Measurements from ENCODE around the gene CALN1.

CALN1 gene

GRCh38 chr7:72035266-72035665 is 376.9 kb downstream of the CALN1 start:
- Histone ChIP-seq H3K18ac (ENCODE audit: low read length) (no peak overlapping the region), H3K27ac (replicated peaks; ENCODE audit: low read length) (no peak overlapping the region), H3K36me3 (replicated peaks in 1 of 2; ENCODE audit: control insufficient read depth in 2 of 2, insufficient read depth in 2 of 2, low read length in 2 of 2) (no peaks in the 10 kb centered on the region), H3K14ac (ENCODE audit: low read length) (no peak overlapping the region), H3K27me3 (ENCODE audit: control insufficient read depth in 3 of 3, insufficient read depth in 3 of 3, low read depth in 1 of 3, low read length in 3 of 3) (no peaks in the 10 kb centered on the region), H3K4me3 (ENCODE audit: low read length in 2 of 2) (no peak overlapping the region), H4K91ac (ENCODE audit: low read depth, low read length, poor library complexity) (no peak overlapping the region), H4K8ac (ENCODE audit: low read depth, low read length) (no peak overlapping the region), H3K9me3 (replicated peaks in 1 of 2; ENCODE audit: control insufficient read depth in 2 of 2, insufficient read depth in 1 of 2, low read depth in 1 of 2, low read length in 2 of 2) (no peaks in the 10 kb centered on the region), H3K23ac (ENCODE audit: low read depth, low read length, poor library complexity) (no peak overlapping the region), H2BK15ac (ENCODE audit: low read length) (no peak overlapping the region), H2BK5ac (ENCODE audit: low read length) (no peak overlapping the region), H2AK5ac (ENCODE audit: low read depth, low read length) (no peak overlapping the region), H3K4me2 (ENCODE audit: insufficient read depth, low read length, poor library complexity, severe bottlenecking) (no peak overlapping the region), H3K9ac (ENCODE audit: low read depth, low read length, poor library complexity) (no peak overlapping the region), H2BK12ac (ENCODE audit: low read length) (no peak overlapping the region), H3K79me1 (ENCODE audit: low read depth, low read length) (no peaks in the 10 kb centered on the region), H2AFZ (ENCODE audit: low read length) (no peak overlapping the region), H3K4ac (ENCODE audit: low read length) (no peak overlapping the region), H2BK120ac (ENCODE audit: low read depth, low read length) (no peak overlapping the region), H3K4me1 (ENCODE audit: control insufficient read depth in 2 of 2, insufficient read depth in 1 of 2, low read depth in 1 of 2, low read length in 2 of 2) (peaks cover 0 to 2% of the 10 kb centered on the region in 2 donors)
- WGBS, 2 donors (ENCODE audit: extremely low coverage in 2 of 2, insufficient read length in 2 of 2, insufficient replicate concordance in 1 of 2): no CpG with 5 or more reads among the region's 1 CpG
- no peak for DNase-seq (ENCODE audit: low spot score)

- no peaks in the 10 kb centered on the region for H3K27me3 ChIP-seq (ENCODE audit: control insufficient read depth in 3 of 3, insufficient read depth in 3 of 3, low read depth in 1 of 3, low read length in 3 of 3)
- no peak overlapping the region for H2AFZ ChIP-seq (ENCODE audit: low read length)
- no peak overlapping the region for H4K91ac ChIP-seq (ENCODE audit: low read depth, low read length, poor library complexity)
- H3K4me2 ChIP-seq (ENCODE audit: insufficient read depth, low read length, poor library complexity, severe bottlenecking): no peak overlapping the region
- H2BK15ac ChIP-seq (ENCODE audit: low read length): no peak overlapping the region
- no peak overlapping the region for H3K14ac ChIP-seq (ENCODE audit: low read length)
- H3K23ac ChIP-seq (ENCODE audit: low read depth, low read length, poor library complexity): no peak overlapping the region
- no peak overlapping the region for H3K4ac ChIP-seq (ENCODE audit: low read length)
- no peaks in the 10 kb centered on the region for H3K36me3 ChIP-seq (replicated peaks in 1 of 2; ENCODE audit: control insufficient read depth in 2 of 2, insufficient read depth in 2 of 2, low read length in 2 of 2)
- H3K27ac ChIP-seq (replicated peaks; ENCODE audit: low read length): no peak overlapping the region
- no peaks in the 10 kb centered on the region for H3K9me3 ChIP-seq (replicated peaks in 1 of 2; ENCODE audit: control insufficient read depth in 2 of 2, insufficient read depth in 1 of 2, low read depth in 1 of 2, low read length in 2 of 2)
- DNase-seq (ENCODE audit: low spot score): no peak
- H2AK5ac ChIP-seq (ENCODE audit: low read depth, low read length): no peak overlapping the region
- no CpG with 5 or more reads among the region's 1 CpG for WGBS, 2 donors (ENCODE audit: extremely low coverage in 2 of 2, insufficient read length in 2 of 2, insufficient replicate concordance in 1 of 2)
- H2BK120ac ChIP-seq (ENCODE audit: low read depth, low read length): no peak overlapping the region
- H3K18ac ChIP-seq (ENCODE audit: low read length): no peak overlapping the region
- H3K4me3 ChIP-seq (ENCODE audit: low read length in 2 of 2): no peak overlapping the region
- H3K9ac ChIP-seq (ENCODE audit: low read depth, low read length, poor library complexity): no peak overlapping the region
- H2BK12ac ChIP-seq (ENCODE audit: low read length): no peak overlapping the region
- no peak overlapping the region for H2BK5ac ChIP-seq (ENCODE audit: low read length)
- no peak overlapping the region for H4K8ac ChIP-seq (ENCODE audit: low read depth, low read length)
- peaks cover 0 to 2% of the 10 kb centered on the region in 2 donors for H3K4me1 ChIP-seq (ENCODE audit: control insufficient read depth in 2 of 2, insufficient read depth in 1 of 2, low read depth in 1 of 2, low read length in 2 of 2)
- H3K79me1 ChIP-seq (ENCODE audit: low read depth, low read length): no peaks in the 10 kb centered on the region
Observed at GRCh38 chr7:72032934-72033333, 379.2 kb downstream of the CALN1 start.

GRCh38 chr7:72030994-72031667 is 381.0 kb downstream of the CALN1 start:
- Histone ChIP-seq H3K4me3 (ENCODE audit: low read length in 2 of 2) (no peak overlapping the region), H2BK12ac (ENCODE audit: low read length) (no peak overlapping the region), H3K23ac (ENCODE audit: low read depth, low read length, poor library complexity) (no peak overlapping the region), H2BK15ac (ENCODE audit: low read length) (no peak overlapping the region), H2AK5ac (ENCODE audit: low read depth, low read length) (no peak overlapping the region), H2BK5ac (ENCODE audit: low read length) (no peak overlapping the region), H3K9ac (ENCODE audit: low read depth, low read length, poor library complexity) (no peak overlapping the region), H3K14ac (ENCODE audit: low read length) (no peak overlapping the region), H3K4me2 (ENCODE audit: insufficient read depth, low read length, poor library complexity, severe bottlenecking) (no peak overlapping the region), H4K91ac (ENCODE audit: low read depth, low read length, poor library complexity) (no peak overlapping the region), H3K9me3 (replicated peaks in 1 of 2; ENCODE audit: control insufficient read depth in 2 of 2, insufficient read depth in 1 of 2, low read depth in 1 of 2, low read length in 2 of 2) (no peaks in the 10 kb centered on the region), H3K27ac (replicated peaks; ENCODE audit: low read length) (no peak overlapping the region), H3K18ac (ENCODE audit: low read length) (no peak overlapping the region), H3K4me1 (ENCODE audit: control insufficient read depth in 2 of 2, insufficient read depth in 1 of 2, low read depth in 1 of 2, low read length in 2 of 2) (peaks cover 0 to 2% of the 10 kb centered on the region in 2 donors), H2AFZ (ENCODE audit: low read length) (no peak overlapping the region), H3K36me3 (replicated peaks in 1 of 2; ENCODE audit: control insufficient read depth in 2 of 2, insufficient read depth in 2 of 2, low read length in 2 of 2) (no peaks in the 10 kb centered on the region), H2BK120ac (ENCODE audit: low read depth, low read length) (no peak overlapping the region), H3K4ac (ENCODE audit: low read length) (no peak overlapping the region), H4K8ac (ENCODE audit: low read depth, low read length) (no peak overlapping the region), H3K79me1 (ENCODE audit: low read depth, low read length) (no peaks in the 10 kb centered on the region), H3K27me3 (ENCODE audit: control insufficient read depth in 3 of 3, insufficient read depth in 3 of 3, low read depth in 1 of 3, low read length in 3 of 3) (no peaks in the 10 kb centered on the region)
- no peak for DNase-seq (ENCODE audit: low spot score)
- WGBS, 2 donors (ENCODE audit: extremely low coverage in 2 of 2, insufficient read length in 2 of 2, insufficient replicate concordance in 1 of 2): no CpG with 5 or more reads among the region's 4 CpGs

GRCh38 chr7:72028267-72028666 is 383.9 kb downstream of the CALN1 start:
- peaks cover 0 to 2% of the 10 kb centered on the region in 2 donors for H3K4me1 ChIP-seq (ENCODE audit: control insufficient read depth in 2 of 2, insufficient read depth in 1 of 2, low read depth in 1 of 2, low read length in 2 of 2)
- H3K79me1 ChIP-seq (ENCODE audit: low read depth, low read length): no peaks in the 10 kb centered on the region
- H2BK15ac ChIP-seq (ENCODE audit: low read length): no peak overlapping the region
- no peaks in the 10 kb centered on the region for H3K27me3 ChIP-seq (ENCODE audit: control insufficient read depth in 3 of 3, insufficient read depth in 3 of 3, low read depth in 1 of 3, low read length in 3 of 3)
- no peak overlapping the region for H3K23ac ChIP-seq (ENCODE audit: low read depth, low read length, poor library complexity)
- H3K36me3 ChIP-seq (replicated peaks in 1 of 2; ENCODE audit: control insufficient read depth in 2 of 2, insufficient read depth in 2 of 2, low read length in 2 of 2): no peaks in the 10 kb centered on the region
- H2BK120ac ChIP-seq (ENCODE audit: low read depth, low read length): no peak overlapping the region
- H3K14ac ChIP-seq (ENCODE audit: low read length): no peak overlapping the region
- no CpG with 5 or more reads among the region's 6 CpGs for WGBS, 2 donors (ENCODE audit: extremely low coverage in 2 of 2, insufficient read length in 2 of 2, insufficient replicate concordance in 1 of 2)
- H2AK5ac ChIP-seq (ENCODE audit: low read depth, low read length): no peak overlapping the region
- H3K9me3 ChIP-seq (replicated peaks in 1 of 2; ENCODE audit: control insufficient read depth in 2 of 2, insufficient read depth in 1 of 2, low read depth in 1 of 2, low read length in 2 of 2): no peaks in the 10 kb centered on the region
- no peak overlapping the region for H2BK5ac ChIP-seq (ENCODE audit: low read length)
- no peak overlapping the region for H2AFZ ChIP-seq (ENCODE audit: low read length)
- no peak overlapping the region for H3K18ac ChIP-seq (ENCODE audit: low read length)
- H3K27ac ChIP-seq (replicated peaks; ENCODE audit: low read length): no peak overlapping the region
- H3K4me2 ChIP-seq (ENCODE audit: insufficient read depth, low read length, poor library complexity, severe bottlenecking): no peak overlapping the region
- H4K8ac ChIP-seq (ENCODE audit: low read depth, low read length): no peak overlapping the region
- no peak overlapping the region for H2BK12ac ChIP-seq (ENCODE audit: low read length)
- no peak overlapping the region for H3K9ac ChIP-seq (ENCODE audit: low read depth, low read length, poor library complexity)
- H3K4ac ChIP-seq (ENCODE audit: low read length): no peak overlapping the region
- peak overlapping the region in 1 of 2 donors; percentile 0 for H3K4me3 ChIP-seq (ENCODE audit: low read length in 2 of 2)
- H4K91ac ChIP-seq (ENCODE audit: low read depth, low read length, poor library complexity): no peak overlapping the region
- no peak for DNase-seq (ENCODE audit: low spot score)
